Neural crest cell (in vitro differentiated cells): ENCODE data around the gene PLPP4. TPM values are rescaled to one million over a fixed set of nuclear protein-coding genes. Genes with fewer than 3 reads are reported as not detected.

Source experiments
- DNase-seq: peaks from one replicate; pipeline ENCODE4 v3.0.0; 2021; ENCODE audit warnings: low read depth, mixed read lengths, low spot score
- H3K27ac Mint-ChIP-seq: one replicate; pipeline ENCODE4 v1.8.0; 2021; ENCODE audit warnings: mild to moderate bottlenecking, mixed read lengths; ENCODE audit not compliant: unreplicated experiment
- H3K27me3 Mint-ChIP-seq: 2 replicates; pipeline ENCODE4 v1.8.0; 2021; ENCODE audit warnings: low read depth, mild to moderate bottlenecking, mixed read lengths
- H3K36me3 Mint-ChIP-seq: 2 replicates; pipeline ENCODE4 v1.8.0; 2021; ENCODE audit warnings: low read depth, mild to moderate bottlenecking, mixed read lengths
- H3K4me1 Mint-ChIP-seq: 2 replicates; pipeline ENCODE4 v1.8.0; 2021; ENCODE audit warnings: mixed read lengths
- H3K4me3 Mint-ChIP-seq: one replicate; pipeline ENCODE4 v1.8.0; 2021; ENCODE audit warnings: mild to moderate bottlenecking, mixed read lengths
- H3K9me3 Mint-ChIP-seq: 2 replicates; pipeline ENCODE4 v1.8.0; 2021; ENCODE audit warnings: mixed read lengths
- CTCF ChIP-seq: fragments of 200-600 bp; sonication (generic); conservative IDR thresholded peaks from 2 replicates; pipeline ENCODE4 v1.5.0; 2021; ENCODE audit warnings: antibody characterized with exemption, mild to moderate bottlenecking
- total RNA-seq: library from RNA; stranded (reverse); gene quantifications from 2 replicates; pipeline ENCODE4 v1.2.1, GENCODE V29; 2021

The PLPP4 gene
- total RNA-seq, 1 donor from 2014 or later, result not detected

GRCh38 chr10:120607016-120607709, 150.1 kb downstream of the PLPP4 start:
- Mint-ChIP-seq H3K9me3 (peaks cover 11% of the 10 kb centered on the region), H3K27ac (no peak overlapping the region), H3K4me1 (peaks cover 15% of the 10 kb centered on the region), H3K36me3 (no peaks in the 10 kb centered on the region), H3K27me3 (peaks cover 21% of the 10 kb centered on the region), H3K4me3 (no peak overlapping the region)
- DNase-seq, result no peak
- TF ChIP-seq CTCF, result no peak

DNA sequence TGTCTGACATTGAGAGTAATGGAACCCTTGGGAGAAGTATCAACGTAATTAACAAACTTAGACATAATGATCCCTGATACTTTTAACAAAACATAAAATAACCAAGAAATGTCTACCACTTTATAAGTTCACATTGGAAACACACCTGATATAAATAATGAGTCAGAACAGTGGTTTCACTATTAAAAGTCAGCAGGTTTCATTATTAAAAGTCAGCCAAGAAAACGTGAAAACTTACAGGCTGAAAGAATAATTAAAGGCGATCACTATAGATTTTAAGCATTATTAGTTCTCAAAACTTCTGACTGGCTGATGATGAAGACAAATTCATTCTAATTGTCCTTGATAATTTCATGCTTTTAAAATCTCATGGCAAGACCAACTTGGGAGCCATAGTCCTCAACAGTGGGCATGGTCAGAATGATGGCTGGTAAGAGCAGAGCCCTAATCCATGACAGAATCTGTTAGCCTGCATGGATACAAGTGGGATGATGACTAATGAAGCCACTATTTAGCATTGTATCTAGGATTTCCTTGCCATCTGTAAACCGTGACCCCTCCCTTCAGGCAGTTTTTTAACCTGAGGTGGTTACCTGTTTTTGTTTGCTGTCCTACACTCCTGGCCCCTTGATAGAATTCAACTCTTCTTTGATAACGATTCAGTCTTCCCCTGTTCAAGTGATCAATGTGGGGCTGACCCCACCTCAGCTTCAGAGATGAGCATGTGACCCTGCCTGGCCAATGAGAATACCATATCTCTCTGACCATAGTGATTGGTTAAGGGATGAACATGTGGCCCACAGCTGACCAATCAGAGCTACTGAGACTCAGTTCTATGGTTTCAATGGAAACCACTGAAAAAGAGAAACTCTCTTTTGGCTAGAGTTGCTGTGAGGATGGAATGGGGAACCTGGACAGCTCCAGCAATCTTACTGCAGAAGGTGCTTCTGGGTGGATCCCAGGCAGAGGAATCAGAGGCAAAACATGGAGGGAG, 151.0 kb downstream of the PLPP4 start:
- Mint-ChIP-seq H3K4me1 (peaks cover 14% of the 10 kb centered on the region), H3K9me3 (peaks cover 7% of the 10 kb centered on the region), H3K36me3 (no peaks in the 10 kb centered on the region), H3K27me3 (peaks cover 23% of the 10 kb centered on the region), H3K27ac (no peak overlapping the region), H3K4me3 (no peak overlapping the region)
- TF ChIP-seq CTCF, result no peak
- no peak for DNase-seq

GRCh38 chr10:120609006-120609405, 152.0 kb downstream of the PLPP4 start:
- DNase-seq, result no peak
- H3K4me3 Mint-ChIP-seq, result no peak overlapping the region
- H3K27ac Mint-ChIP-seq, result no peak overlapping the region
- TF ChIP-seq CTCF, result no peak
- no peaks in the 10 kb centered on the region for H3K36me3 Mint-ChIP-seq
- H3K9me3 Mint-ChIP-seq, result peaks cover under 1% of the 10 kb centered on the region
- peaks cover 7% of the 10 kb centered on the region for H3K4me1 Mint-ChIP-seq
- peaks cover 31% of the 10 kb centered on the region for H3K27me3 Mint-ChIP-seq

DNA sequence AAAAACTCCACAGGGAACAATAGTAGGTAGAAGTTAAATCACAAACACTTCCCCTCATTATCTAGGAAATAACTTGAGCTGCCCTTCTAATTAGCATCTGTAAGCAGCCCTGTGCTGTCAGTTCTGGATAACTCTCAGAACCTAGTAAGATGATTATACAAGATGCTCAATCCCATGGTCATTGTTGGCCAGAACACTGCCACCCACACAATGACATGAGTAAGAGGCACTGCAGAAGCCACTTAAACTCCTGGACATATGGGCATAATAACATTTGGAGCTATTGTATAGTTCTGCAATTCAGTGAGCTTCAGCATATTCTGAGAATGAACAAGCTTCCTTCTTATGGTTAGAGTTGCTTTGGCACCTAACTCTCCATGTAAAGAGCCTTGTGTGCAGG, 153.8 kb downstream of the PLPP4 start:
- no peak for DNase-seq
- H3K4me3 Mint-ChIP-seq, result no peak overlapping the region
- peaks cover 3% of the 10 kb centered on the region for H3K9me3 Mint-ChIP-seq
- TF ChIP-seq CTCF, result no peak
- H3K36me3 Mint-ChIP-seq, result no peaks in the 10 kb centered on the region
- H3K4me1 Mint-ChIP-seq, result no peaks in the 10 kb centered on the region
- H3K27me3 Mint-ChIP-seq, result peaks cover 44% of the 10 kb centered on the region
- no peak overlapping the region for H3K27ac Mint-ChIP-seq

GRCh38 chr10:120612756-120613155, 155.7 kb downstream of the PLPP4 start:
- Mint-ChIP-seq H3K27ac (no peak overlapping the region), H3K9me3 (peaks cover 6% of the 10 kb centered on the region), H3K27me3 (peaks cover 44% of the 10 kb centered on the region), H3K4me3 (no peak overlapping the region), H3K36me3 (peaks cover 2% of the 10 kb centered on the region), H3K4me1 (no peaks in the 10 kb centered on the region)
- TF ChIP-seq CTCF, result no peak
- no peak for DNase-seq
